GM12878 (cell line): ENCODE measurements around the gene SLC27A5. TPM values are rescaled to one million over a fixed set of nuclear protein-coding genes. Genes with fewer than 3 reads are reported as not detected.

Experiments used
- CBFB ChIP-seq: IDR thresholded peaks from 2 replicates; pipeline ENCODE4 v1.6.1; 2016; ENCODE audit warnings: antibody characterized with exemption, low read depth
- CEBPB ChIP-seq, 2 experiments: fragments of 150-350 bp in 1 of 2; IDR thresholded peaks; 2 replicates each; pipeline ENCODE4 v1.6.1; 2012 to 2014; ENCODE audit warnings: low read depth in 2 of 2, low read length in 2 of 2, borderline replicate concordance in 1 of 2, inconsistent platforms in 1 of 2
- HCFC1 ChIP-seq: fragments of 150-350 bp; IDR thresholded peaks from 2 replicates; pipeline ENCODE4 v1.6.1; 2014; ENCODE audit warnings: low read length
- HDAC6 ChIP-seq: fragments of 200-600 bp; sonication (generic); IDR thresholded peaks from one replicate; pipeline ENCODE4 v1.8.0; 2017; ENCODE audit warnings: antibody characterized with exemption; ENCODE audit not compliant: unreplicated experiment
- NRF1 ChIP-seq: conservative IDR thresholded peaks from 2 replicates; pipeline ENCODE4 v1.6.1; 2011; ENCODE audit warnings: mild to moderate bottlenecking, low read depth, low read length, improper control_type of control experiment
- POLR2A ChIP-seq: IDR thresholded peaks from 2 replicates; pipeline ENCODE4 v1.6.1; 2011; ENCODE audit warnings: low read depth, mild to moderate bottlenecking, low read length
- POLR2AphosphoS5 ChIP-seq: IDR thresholded peaks from 2 replicates; pipeline ENCODE4 v1.6.1; 2011; ENCODE audit warnings: mild to moderate bottlenecking, low read length, inconsistent platforms
- SMC3 ChIP-seq: IDR thresholded peaks from 2 replicates; pipeline ENCODE4 v1.6.1; 2011; ENCODE audit warnings: low read length, improper control_type of control experiment, borderline replicate concordance
- STAT1 ChIP-seq: fragments of 450-650 bp; conservative IDR thresholded peaks from 2 replicates; pipeline ENCODE4 v1.6.1; 2014; ENCODE audit warnings: antibody characterized with exemption, mild to moderate bottlenecking
- ZBED1 ChIP-seq: IDR thresholded peaks from 2 replicates; pipeline ENCODE4 v1.6.1; 2016; ENCODE audit warnings: borderline replicate concordance
- ZBTB11 ChIP-seq: fragments of 450-650 bp; formaldehyde crosslinking; IDR thresholded peaks from 2 replicates; pipeline ENCODE4 v1.5.0; 2022; ENCODE audit warnings: mild to moderate bottlenecking, missing genetic modification characterization
- polyA plus RNA-seq, 11 experiments: library from polyadenylated mRNA; depleted of rRNA in 4 of 11; unstranded in 6 of 11; stranded (reverse) in 5 of 11; fragments of >200 nt; fragmentation: Nextera tagmentation in 4 of 11; fragmentation: Illumina TruSeq in 1 of 11; extraction: Ambion mirVana in 4 of 11; extraction: Trizol in 1 of 11; gene quantifications; 1 replicate in 1 of 11; 2 replicates in 10 of 11; pipeline versions ENCODE4 v1.2.1 to v1.2.3, GENCODE V29; 2011 to 2016; ENCODE audit warnings: inconsistent platforms in 2 of 11, missing spikeins in 2 of 11, low read depth in 1 of 11
- total RNA-seq, 4 experiments: library from RNA; depleted of rRNA in 3 of 4; stranded (reverse); fragments of >200 nt in 3 of 4; fragmentation: Illumina TruSeq in 1 of 4; extraction: Trizol in 1 of 4; gene quantifications; 2 replicates each; pipeline versions ENCODE4 v1.2.1 to v1.2.3, GENCODE V29; 2013 to 2021

The SLC27A5 gene
- total and polyA plus RNA-seq, 10 of the 15 experiments (the other 5 are each of a cell fraction or from before 2014, with no cell fraction given): 21.2 to 127 (median 31.8) TPM

- TF ChIP-seq STAT1 (no peak), CEBPB (IDR thresholded peaks at IDR 0.05; ENCODE audit: borderline replicate concordance in 1 of 2, low read depth in 2 of 2, low read length in 2 of 2) (no peak), ZBED1 (no peak), POLR2AphosphoS5 (peak; percentile 72), SMC3 (no peak), CBFB (0 out of 2 replicates have a peak, but pooled peaks have one; percentile 21), HDAC6 (no peak), POLR2A (peak; percentile 33), ZBTB11 (no peak), NRF1 (no peak), HCFC1 (no peak)
Observed at GRCh38 chr19:58551577-58552471, 40.0 kb upstream of the SLC27A5 start (continued).
